ENCODE results near the gene FHL2. TPM values are rescaled to one million over a fixed set of nuclear protein-coding genes. Genes with fewer than 3 reads are reported as not detected.

The FHL2 gene
- polyA plus RNA-seq, 1 donor (not counting 4 experiments of a cell fraction or from before 2014, with no cell fraction given) = 132 TPM

DNA sequence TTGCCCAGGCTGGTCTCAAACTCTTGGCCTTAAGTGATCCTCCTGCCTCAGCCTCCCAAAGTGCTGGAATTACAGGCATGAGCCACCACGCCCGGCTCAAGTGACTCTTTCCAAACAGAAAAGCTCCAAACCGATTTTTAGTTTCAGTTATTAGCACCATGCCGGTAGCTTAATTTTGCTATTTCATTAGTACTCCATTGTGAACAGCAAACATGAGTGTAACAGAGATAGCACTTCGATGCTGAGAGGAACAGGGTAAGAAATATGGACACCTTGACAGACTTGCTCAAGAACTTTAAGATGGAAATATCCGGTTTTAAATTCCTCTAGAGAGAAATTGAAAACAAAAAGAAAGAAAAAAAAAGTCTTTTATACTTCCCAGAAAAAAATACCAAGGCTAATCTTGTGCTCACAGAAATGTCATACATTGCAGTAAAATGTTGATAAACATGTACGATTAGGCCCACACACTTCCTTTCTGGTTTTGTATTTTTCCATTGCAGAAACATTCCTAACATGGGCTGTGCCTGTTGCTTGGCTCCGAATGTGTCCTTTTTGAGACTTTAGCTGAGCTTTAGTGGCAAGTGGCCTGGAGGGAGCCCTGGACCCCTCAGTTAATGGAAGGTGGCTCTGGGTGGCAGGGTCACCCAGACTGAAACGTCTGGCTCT lies 18.3 kb downstream of the FHL2 start:
- Histone ChIP-seq H3K9me3 (ENCODE audit: control insufficient read depth, low read depth, low read length) (no peaks in the 10 kb centered on the region), H3K9me1 (ENCODE audit: control insufficient read depth, extremely low read depth, insufficient read depth, low read length) (no peaks in the 10 kb centered on the region), H3K4me1 (ENCODE audit: control insufficient read depth, extremely low read depth, insufficient read depth, low read length) (peaks cover 60% of the 10 kb centered on the region), H3K27ac (ENCODE audit: control insufficient read depth, insufficient read depth, low read length) (no peak overlapping the region), H3K9ac (ENCODE audit: control insufficient read depth, extremely low read depth, insufficient read depth, low read length) (no peak overlapping the region), H2AFZ (ENCODE audit: control insufficient read depth, low read length) (no peak overlapping the region), H3K36me3 (ENCODE audit: control insufficient read depth in 2 of 2, extremely low read depth in 1 of 2, insufficient read depth in 2 of 2, low read length in 2 of 2) (peaks cover 28 to 43% of the 10 kb centered on the region in 2 experiments), H3K27me3 (ENCODE audit: control insufficient read depth, extremely low read depth, insufficient read depth, low read length) (no peaks in the 10 kb centered on the region), H3K79me2 (ENCODE audit: control insufficient read depth, insufficient read depth, low read length) (peaks cover 59% of the 10 kb centered on the region), H3K4me2 (ENCODE audit: control insufficient read depth, extremely low read depth, insufficient read depth, low read depth, low read length) (peak overlapping the region; percentile 0), H4K20me1 (ENCODE audit: control insufficient read depth, extremely low read depth, insufficient read depth, low read length) (peaks cover 4% of the 10 kb centered on the region), H3K4me3 (ENCODE audit: control insufficient read depth in 2 of 3, extremely low read depth in 1 of 3, insufficient read depth in 2 of 3, low read depth in 1 of 3, low read length in 3 of 3) (no peak overlapping the region)
- DNase-seq (ENCODE audit: low read depth, low spot score) (no peak), FAIRE-seq (no peak)
- dilution Hi-C loops (cut with MboI; ENCODE audit: extremely low pct_ligation_motif_present, low sequenced_read_pairs) = no loop called here
- TF ChIP-seq EZH2 (IDR thresholded peaks at IDR 0.05; ENCODE audit: low read length) = no peak
- TF ChIP-seq, protein P1, sequence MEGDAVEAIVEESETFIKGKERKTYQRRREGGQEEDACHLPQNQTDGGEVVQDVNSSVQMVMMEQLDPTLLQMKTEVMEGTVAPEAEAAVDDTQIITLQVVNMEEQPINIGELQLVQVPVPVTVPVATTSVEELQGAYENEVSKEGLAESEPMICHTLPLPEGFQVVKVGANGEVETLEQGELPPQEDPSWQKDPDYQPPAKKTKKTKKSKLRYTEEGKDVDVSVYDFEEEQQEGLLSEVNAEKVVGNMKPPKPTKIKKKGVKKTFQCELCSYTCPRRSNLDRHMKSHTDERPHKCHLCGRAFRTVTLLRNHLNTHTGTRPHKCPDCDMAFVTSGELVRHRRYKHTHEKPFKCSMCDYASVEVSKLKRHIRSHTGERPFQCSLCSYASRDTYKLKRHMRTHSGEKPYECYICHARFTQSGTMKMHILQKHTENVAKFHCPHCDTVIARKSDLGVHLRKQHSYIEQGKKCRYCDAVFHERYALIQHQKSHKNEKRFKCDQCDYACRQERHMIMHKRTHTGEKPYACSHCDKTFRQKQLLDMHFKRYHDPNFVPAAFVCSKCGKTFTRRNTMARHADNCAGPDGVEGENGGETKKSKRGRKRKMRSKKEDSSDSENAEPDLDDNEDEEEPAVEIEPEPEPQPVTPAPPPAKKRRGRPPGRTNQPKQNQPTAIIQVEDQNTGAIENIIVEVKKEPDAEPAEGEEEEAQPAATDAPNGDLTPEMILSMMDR (optimal IDR thresholded peaks at IDR 0.05 in 1 of 3, IDR thresholded peaks at IDR 0.05 in 1 of 3, conservative IDR thresholded peaks at IDR 0.05 in 1 of 3; ENCODE audit: extremely low read depth in 1 of 3, insufficient read depth in 2 of 3, low read length in 3 of 3) = no peak

DNA sequence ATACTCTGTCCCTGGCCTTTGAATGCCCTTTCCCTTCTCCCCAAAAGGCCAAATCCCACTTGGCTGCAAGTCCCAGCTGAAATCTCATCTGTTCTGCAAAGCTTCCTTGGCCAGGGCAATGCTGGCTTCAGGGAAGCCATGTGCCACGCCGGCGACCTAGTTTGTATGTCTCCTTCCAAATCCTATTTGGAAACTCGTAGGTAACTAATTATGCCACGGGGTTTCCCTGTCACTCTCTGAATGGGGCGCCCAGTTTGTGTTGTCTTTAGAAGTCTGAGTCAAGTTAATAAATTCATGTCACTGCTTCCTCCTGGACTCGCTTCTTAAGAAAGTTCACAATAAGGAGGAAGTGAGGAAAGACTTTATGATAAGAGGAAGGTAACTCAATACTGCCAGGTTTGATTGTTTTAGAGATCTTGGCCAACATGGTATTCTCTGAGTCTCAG lies 19.1 kb downstream of the FHL2 start:
- no peak for FAIRE-seq
- Histone ChIP-seq H3K4me3 (ENCODE audit: control insufficient read depth in 2 of 3, extremely low read depth in 1 of 3, insufficient read depth in 2 of 3, low read depth in 1 of 3, low read length in 3 of 3) (no peak overlapping the region), H3K27ac (ENCODE audit: control insufficient read depth, insufficient read depth, low read length) (peak overlapping the region; percentile 15), H4K20me1 (ENCODE audit: control insufficient read depth, extremely low read depth, insufficient read depth, low read length) (peaks cover 4% of the 10 kb centered on the region), H3K79me2 (ENCODE audit: control insufficient read depth, insufficient read depth, low read length) (peaks cover 59% of the 10 kb centered on the region), H3K9me1 (ENCODE audit: control insufficient read depth, extremely low read depth, insufficient read depth, low read length) (no peaks in the 10 kb centered on the region), H3K9ac (ENCODE audit: control insufficient read depth, extremely low read depth, insufficient read depth, low read length) (no peak overlapping the region), H2AFZ (ENCODE audit: control insufficient read depth, low read length) (no peak overlapping the region), H3K4me1 (ENCODE audit: control insufficient read depth, extremely low read depth, insufficient read depth, low read length) (peaks cover 68% of the 10 kb centered on the region), H3K9me3 (ENCODE audit: control insufficient read depth, low read depth, low read length) (no peaks in the 10 kb centered on the region), H3K36me3 (ENCODE audit: control insufficient read depth in 2 of 2, extremely low read depth in 1 of 2, insufficient read depth in 2 of 2, low read length in 2 of 2) (peaks cover 22 to 42% of the 10 kb centered on the region in 2 experiments), H3K27me3 (ENCODE audit: control insufficient read depth, extremely low read depth, insufficient read depth, low read length) (no peaks in the 10 kb centered on the region), H3K4me2 (ENCODE audit: control insufficient read depth, extremely low read depth, insufficient read depth, low read depth, low read length) (no peak overlapping the region)
- no peak for TF ChIP-seq EZH2 (IDR thresholded peaks at IDR 0.05; ENCODE audit: low read length)
- TF ChIP-seq, protein P1 (optimal IDR thresholded peaks at IDR 0.05 in 1 of 3, IDR thresholded peaks at IDR 0.05 in 1 of 3, conservative IDR thresholded peaks at IDR 0.05 in 1 of 3; ENCODE audit: extremely low read depth in 1 of 3, insufficient read depth in 2 of 3, low read length in 3 of 3) = no peak
- dilution Hi-C loops (cut with MboI; ENCODE audit: extremely low pct_ligation_motif_present, low sequenced_read_pairs) = no loop called here
- DNase-seq (ENCODE audit: low read depth, low spot score) = no peak
